Stimulated activated CD4-positive, alpha-beta T cell treated with anti-CD3 and anti-CD28 coated beads, TNF-alpha, amount 100 ng/mL, for 48 hours (primary cell): Measurements from ENCODE around the gene KRTAP5-1.

ENCODE experiments used
- DNase-seq, 3 donors: peaks; one replicate each; pipeline ENCODE4 v3.0.0-alpha.2; 2020; ENCODE audit warnings: low read depth in 3 of 3

KRTAP5-1 gene

DNA sequence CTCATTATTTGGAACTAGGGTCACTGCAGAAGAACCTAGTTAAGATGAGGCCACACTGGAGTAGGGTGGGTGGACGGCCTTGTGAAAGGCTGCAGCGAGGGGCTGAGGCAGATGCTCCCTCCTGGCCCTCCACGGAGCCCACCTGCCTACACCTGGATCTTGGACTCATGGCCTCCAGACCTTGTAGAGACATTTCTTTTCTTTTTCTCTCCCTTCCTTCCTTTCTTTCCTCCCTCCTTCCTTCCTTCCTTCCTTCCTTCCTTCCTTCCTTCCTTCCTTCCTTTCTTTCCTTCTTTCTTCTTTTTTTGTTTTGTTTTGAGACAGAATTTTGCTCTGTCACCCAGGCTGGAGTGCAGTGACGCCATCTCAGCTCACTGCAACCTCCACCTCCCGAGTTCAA is 39.7 kb downstream of the KRTAP5-1 start:
- no peak for DNase-seq

DNA sequence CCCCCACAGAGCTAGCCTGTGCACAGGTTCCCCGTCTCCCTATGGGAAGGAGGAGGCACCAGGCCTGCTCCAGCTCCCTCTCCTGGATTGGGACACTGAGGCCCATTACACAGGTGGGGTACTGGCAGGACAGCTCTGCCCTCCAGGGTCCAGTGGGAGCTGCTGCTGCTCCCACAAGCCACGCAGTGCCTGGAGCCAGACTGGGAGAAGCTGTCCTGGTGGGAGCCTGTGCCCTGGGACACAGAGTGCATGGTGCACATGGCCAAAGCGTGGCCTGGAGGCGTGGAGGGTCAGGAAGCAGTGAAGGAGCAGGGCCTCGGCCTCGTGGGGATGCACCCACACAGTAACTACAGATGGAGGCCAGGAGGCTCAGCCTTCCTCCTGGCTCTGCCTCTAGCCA is 40.5 kb downstream of the KRTAP5-1 start:
- DNase-seq = no peak

DNA sequence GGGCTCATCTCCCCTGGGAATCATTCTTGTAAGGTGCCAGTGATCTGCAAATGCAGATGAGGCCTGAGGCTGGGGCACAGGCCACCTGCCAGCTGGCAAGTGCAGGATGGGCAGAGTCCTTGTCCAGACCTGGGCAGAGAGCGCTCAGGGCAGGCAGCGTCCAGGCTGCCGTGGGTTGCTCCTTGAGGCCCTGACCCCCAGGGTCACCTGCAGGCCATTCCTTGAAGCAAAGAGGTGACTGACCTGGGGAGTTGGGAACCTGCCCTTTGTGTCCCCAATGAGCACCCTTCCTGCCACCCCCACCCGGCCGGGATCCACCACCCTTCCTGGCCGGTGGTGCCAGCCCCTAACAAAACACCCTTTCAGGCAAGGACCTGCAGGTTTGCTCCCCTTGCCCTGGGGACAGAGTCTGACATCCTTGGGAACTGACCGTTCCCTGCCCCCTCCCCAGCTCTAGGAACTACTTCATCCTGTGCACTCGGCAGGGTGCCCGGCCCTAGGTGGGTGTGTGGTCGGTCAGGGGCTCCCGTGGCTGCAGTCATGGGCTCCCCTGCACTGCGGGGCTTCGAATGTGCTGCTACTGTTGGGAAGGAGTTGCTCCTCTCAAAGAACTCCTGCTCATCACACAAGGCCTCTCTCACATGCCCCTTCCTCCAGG is 41.3 kb downstream of the KRTAP5-1 start:
- DNase-seq = no peak

DNA sequence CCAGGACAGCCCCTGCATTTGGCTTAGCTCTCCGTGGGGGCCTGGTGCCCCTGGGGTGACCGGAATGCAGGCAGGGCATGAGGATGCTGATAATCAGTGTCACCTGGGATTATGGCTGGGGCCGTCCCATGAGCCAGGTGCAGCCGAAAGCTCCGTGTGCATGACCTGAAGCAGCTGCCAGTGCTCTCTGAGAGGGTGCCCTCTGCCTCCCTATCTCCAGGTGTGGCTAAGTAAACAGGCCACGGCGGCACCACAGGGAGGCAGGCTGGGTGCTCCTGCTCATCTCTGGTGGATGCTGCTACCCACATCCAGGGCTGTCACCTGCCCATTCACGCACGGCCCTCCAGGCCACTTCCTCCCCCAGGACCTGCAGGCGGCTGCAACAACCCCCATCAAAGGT is 42.8 kb downstream of the KRTAP5-1 start:
- no peak for DNase-seq

DNA sequence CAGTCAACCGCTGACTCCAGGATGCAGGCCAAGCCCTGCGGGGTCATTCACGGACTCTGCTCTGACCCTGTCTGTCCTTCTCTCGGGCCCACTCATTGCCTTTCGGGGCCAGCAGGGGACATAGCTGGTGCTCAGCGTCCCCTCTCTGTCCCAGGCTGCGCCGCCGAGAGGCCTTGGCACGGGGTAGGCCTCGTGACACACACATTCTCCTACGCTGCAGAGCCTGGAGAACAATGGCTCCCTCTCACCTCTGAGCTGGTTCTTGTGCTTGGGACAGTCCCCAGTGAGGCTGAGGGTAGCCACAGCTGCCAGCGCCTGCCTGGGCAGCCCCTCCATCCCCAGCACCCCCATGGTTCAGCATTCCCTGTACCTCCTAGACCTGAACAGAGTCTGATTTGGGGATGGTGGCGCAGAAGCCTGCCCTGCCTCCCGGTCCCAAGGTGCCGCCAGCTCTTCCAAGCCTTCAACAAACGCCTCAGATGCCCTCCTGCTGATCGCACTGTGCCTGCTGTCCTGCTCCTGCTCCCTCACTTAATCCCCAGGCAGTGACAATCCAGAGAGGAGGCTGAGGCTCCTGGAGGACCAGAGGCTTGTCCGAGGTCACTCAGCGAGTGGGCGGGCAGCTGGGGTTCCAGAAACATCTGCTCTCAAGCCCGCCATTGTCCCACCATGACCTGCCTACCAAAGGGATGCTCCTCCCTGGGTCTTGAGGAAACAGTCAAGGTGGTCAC is 43.4 kb downstream of the KRTAP5-1 start:
- DNase-seq = no peak

DNA sequence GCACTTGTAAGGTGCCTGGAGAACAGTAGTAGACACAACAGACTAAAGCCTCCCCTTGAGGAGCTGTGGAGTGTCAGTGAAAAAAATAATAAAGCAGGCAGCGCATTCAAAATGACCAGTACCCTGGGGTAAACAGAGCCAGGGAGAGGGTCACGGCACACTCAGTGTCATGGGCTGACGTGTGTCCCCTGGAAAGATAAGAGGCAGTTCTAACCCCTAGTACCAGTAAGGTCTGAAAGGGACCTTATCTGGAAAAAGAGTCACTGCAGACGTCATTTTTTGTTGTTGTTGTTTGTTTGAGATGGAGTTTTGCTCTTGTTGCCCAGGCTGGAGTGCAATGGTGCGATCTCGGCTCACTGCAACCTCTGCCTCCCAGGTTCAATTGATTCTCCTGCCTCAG is 45.0 kb downstream of the KRTAP5-1 start:
- DNase-seq = no peak

DNA sequence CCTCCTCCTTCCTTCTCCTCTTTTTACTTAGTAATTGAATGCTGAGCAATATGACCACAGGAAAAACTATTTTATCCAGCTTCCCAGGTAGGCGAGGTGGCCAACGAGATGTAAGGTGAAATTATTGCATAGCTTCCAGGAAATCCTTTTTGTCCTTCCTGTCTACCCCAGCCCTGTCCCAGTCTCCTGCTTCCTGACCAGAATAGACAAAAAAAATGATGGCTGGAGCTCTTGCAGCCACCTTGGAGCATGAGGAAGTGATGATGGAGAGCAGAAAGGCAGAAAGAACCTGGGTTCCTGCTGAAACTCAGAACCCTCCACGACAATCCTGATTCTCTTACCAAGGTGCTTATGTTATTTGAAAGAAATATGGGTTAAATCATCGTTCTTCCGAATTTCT is 46.9 kb downstream of the KRTAP5-1 start:
- DNase-seq = no peak

DNA sequence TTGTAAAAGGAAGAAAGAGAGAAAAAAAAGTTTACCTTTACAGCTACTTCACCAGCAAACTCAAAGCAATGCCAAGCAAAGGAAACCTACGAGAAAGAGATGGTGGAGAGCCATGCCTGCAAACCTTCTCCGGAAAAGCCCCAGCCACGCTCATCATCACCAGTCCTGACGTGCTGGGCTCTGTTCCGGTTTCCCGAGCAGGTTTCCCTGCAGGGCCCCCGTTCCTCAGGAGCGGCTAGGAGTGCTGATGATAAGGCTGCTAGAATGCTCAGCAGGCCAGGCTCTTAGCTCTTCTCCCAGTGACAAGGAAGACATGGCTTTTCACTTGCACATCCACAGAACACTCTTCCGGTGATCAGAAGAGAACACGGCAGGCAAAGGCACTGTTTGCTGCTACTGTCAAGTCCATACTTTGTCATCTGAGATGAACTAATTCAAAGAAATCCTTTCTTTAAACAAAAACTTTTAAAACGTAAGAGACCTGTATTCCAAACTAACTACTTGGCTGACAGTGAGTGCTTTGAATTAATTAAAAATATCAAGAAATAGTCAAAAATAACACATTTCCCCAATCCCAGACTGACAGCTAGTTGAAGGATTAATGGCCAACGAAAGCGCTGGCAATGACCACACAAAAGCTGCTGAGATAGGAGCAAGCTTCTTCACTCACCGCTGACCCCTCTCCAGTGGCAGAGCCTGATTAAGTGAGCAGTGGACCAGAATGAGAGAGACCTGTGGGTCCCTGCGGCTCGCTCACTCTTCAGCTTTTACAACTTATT is 48.8 kb downstream of the KRTAP5-1 start:
- no peak for DNase-seq

DNA sequence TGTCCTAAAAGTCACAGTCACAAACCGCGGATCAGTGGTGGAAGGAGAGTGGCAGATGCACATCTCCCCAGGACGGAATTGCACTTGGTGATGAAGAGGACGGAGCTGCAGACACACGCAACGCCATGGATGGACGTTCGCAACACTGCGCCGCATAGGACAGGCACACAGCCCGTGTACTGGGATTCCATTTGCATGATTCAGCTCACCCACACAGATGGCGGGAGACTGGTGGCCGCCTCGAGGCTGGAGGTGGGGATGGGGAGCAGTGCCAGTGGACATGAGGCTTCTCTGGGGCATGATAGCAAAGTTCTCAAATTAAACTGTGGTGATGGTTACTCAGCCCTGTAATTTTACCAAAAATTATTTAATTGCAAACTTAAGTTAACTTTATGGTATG is 50.4 kb downstream of the KRTAP5-1 start:
- no peak for DNase-seq
